ENCODE results near the gene SPRR5.

The SPRR5 gene

GRCh38 chr1:152942161-152942560 is 4.8 kb upstream of the SPRR5 start:
- no peak for FAIRE-seq

DNA sequence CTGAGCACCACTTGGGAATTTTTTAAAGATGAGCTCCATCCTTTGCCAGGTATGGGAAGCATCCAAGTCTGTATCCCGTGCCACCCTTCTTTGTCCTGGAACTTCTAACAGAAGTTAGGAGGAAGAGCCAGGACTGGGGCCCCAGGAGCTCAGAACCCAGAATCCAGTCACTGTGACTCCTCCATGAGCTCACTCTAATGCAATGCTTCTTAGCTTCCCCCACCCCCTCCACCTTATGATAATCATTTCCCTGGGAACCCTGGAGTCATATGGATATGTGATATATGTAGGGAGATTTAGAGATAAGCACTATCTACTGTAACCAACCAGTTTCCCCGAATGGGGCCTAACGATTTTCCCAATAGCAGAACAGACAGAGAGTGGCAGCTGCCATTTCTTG is 758 bp upstream of the SPRR5 start:
- DNase-seq (ENCODE audit: low spot score): no peak
- FAIRE-seq: no peak

More at GRCh38 chr1:152942161-152942560, 4.8 kb upstream of the SPRR5 start:
- no peak for DNase-seq (ENCODE audit: low spot score)

- no peak for FAIRE-seq
- no peak for DNase-seq (ENCODE audit: low spot score)
Measured at GRCh38 chr1:152951711-152952110, 4.7 kb downstream of the SPRR5 start.

- DNase-seq (ENCODE audit: low spot score): no peak
- FAIRE-seq: no peak
Measured at GRCh38 chr1:152953761-152954160, 6.8 kb downstream of the SPRR5 start.

- DNase-seq (ENCODE audit: low spot score) (peak; percentile 54), FAIRE-seq (no peak)
Measured at GRCh38 chr1:152954436-152954835, 7.4 kb downstream of the SPRR5 start.

DNA sequence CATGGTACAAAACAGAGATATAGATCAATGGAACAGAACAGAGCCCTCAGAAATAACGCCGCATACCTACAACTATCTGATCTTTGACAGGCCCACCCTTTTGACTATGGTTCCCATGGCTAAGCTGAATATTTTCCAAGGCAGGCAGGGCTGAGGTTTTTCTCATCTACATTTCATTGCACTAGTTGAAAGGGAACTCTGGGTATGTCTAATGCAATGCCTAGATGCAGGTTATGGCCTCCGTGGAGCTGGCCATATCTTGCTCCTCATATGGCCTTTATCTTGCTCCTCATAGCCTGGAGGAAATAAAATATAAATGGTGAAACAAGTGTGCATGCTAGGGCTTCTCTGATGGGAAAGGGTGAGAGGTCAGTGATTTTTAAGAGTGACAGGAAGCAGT is 10.6 kb downstream of the SPRR5 start:
- FAIRE-seq (no peak), DNase-seq (ENCODE audit: low spot score) (no peak)

GRCh38 chr1:152959273-152959672 is 12.3 kb downstream of the SPRR5 start:
- DNase-seq (ENCODE audit: low spot score): no peak
- FAIRE-seq: no peak

- no peak for FAIRE-seq
- DNase-seq (ENCODE audit: low spot score): no peak
Measured at GRCh38 chr1:152959801-152960451, 12.9 kb downstream of the SPRR5 start.

- no peak for FAIRE-seq
- no peak for DNase-seq (ENCODE audit: low spot score)
Measured at GRCh38 chr1:152960452-152961044, 13.5 kb downstream of the SPRR5 start.

DNA sequence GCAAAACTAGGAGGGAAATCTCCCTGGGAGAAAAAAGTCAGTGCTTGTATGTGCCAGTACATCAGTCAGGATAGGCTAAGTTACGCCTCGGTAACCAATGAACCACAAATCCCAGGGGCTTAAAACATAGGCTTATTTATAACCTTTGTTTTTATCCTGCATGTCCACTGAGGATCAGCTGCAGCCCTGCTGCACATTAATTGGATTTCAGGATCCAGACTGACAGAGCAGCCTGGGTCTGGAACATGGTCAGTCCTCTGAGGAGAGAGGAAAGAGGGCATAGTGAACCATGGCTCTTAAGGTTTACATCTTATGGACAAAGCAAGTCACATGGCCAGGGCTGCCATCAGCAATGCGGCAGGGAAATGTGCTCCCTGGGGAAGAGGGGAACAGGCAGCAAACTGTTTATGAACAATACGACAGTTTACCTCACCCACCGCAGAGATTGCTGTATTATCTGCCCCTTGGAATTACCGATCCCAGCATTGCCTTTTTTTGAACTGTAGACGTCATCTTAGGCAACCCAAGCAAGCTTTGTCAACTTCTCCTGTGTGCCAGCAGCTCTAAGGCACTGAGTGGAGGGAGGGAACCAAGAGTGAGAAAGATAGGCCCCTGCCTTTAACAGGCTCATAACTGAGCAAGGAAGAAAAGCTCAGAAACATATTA is 14.4 kb downstream of the SPRR5 start:
- FAIRE-seq (no peak), DNase-seq (ENCODE audit: low spot score) (no peak)

DNA sequence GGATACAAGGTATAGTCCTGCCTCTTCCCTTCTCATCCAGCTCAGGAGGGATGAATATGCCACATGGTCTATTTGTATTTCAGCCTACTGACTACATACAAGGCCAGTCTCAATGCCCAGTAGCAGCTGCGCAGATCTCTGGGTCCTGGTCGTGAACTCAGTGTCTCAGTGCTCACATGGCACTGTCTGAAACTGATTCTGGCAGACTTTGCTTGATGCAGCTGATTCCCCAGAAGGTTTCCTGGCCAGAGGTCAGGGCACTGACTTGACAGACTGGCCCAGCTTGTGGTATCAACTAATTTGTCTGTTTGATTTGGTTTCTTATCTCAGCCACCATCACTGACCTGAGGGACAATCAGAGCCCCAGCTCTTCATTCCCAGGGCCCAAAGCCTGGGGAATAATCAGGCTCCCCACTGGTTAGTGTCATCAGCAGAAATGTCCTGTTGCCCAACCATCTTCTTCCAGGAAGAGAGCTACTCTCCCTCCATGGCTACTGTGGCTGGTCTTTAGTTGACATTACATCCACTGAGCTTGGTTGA is 15.9 kb downstream of the SPRR5 start:
- no peak for FAIRE-seq
- no peak for DNase-seq (ENCODE audit: low spot score)

DNA sequence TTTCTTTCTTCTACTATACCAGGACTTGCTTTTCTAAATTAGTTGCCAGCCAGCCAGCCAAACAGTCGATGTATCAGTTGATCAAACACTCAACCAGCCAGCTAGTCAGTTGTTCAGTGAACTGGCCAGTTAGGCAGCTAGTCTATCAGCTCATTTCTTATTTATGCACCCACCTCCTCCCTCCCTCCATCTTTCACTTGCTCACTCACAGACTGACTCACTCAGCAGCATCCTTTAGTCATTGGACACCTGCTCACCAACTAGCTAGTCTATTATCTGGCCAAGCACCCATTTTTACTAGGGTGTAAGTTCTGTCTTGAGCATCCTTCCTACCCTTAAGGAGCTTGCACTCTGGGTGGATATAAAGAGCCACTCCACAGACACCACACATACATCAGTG is 17.5 kb downstream of the SPRR5 start:
- DNase-seq (ENCODE audit: low spot score): no peak
- FAIRE-seq: no peak

- FAIRE-seq (no peak), DNase-seq (ENCODE audit: low spot score) (no peak)
Measured at GRCh38 chr1:152965853-152966252, 18.8 kb downstream of the SPRR5 start.

- DNase-seq (ENCODE audit: low spot score): no peak
- FAIRE-seq: no peak
Measured at GRCh38 chr1:152967201-152967600, 20.2 kb downstream of the SPRR5 start.

- DNase-seq (ENCODE audit: low spot score) (no peak), FAIRE-seq (no peak)
Measured at GRCh38 chr1:152968248-152968647, 21.2 kb downstream of the SPRR5 start.

GRCh38 chr1:152969036-152969435 is 22.0 kb downstream of the SPRR5 start:
- DNase-seq (ENCODE audit: low spot score) (no peak), FAIRE-seq (no peak)

DNA sequence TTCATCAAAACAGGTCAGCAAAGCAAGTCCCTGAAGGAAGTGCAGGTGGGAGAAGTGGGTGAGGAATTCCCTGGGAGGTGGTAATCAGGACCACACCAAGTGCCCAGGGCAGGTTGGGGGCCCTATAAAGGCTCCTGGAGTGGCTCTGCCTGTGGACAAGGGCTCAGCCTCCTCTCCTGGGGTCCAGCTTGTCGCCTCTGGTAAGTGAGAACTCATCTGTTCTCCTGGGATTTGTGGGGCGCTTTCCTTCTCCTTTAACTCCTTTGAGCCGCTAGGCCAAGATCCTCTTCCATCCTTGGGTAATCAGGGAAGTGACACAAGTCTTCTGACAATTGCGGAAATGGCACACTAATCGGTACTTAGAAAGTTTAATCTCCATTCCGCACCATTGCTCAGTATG is 23.5 kb downstream of the SPRR5 start, which contains the start of gene SPRR4:
Gene SPRR4 (plus strand): TSS at position 154 of the 400 bp plus-strand sequence. CDS start 1,243 bp downstream, outside the sequence.
- no peak for FAIRE-seq
- DNase-seq (ENCODE audit: low spot score): no peak

- no peak for FAIRE-seq
- no peak for DNase-seq (ENCODE audit: low spot score)
Measured at GRCh38 chr1:152972196-152972886, 25.3 kb downstream of the SPRR5 start.

DNA sequence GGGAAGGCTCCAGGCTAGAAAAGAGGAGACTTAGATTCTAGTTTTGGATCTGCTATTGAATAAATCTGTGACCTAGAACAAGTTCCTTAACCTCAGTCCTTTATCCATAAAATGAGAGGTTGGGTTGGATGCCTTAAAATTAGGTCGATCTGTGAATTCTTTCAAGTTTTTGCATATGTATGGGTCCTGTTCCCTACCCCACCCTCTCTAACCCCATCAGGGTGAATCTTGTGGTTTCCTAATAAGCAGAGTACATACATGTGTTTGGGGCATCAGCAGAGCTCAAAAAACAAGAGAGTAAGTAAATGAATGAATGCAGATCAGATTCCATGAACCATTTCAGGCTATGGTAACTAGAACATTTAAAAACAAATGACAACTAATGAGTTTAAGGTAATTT is 29.7 kb downstream of the SPRR5 start:
- FAIRE-seq (no peak), DNase-seq (ENCODE audit: low spot score) (no peak)

GRCh38 chr1:152977614-152978013 is 30.6 kb downstream of the SPRR5 start:
- DNase-seq (ENCODE audit: low spot score): no peak
- no peak for FAIRE-seq

GRCh38 chr1:152980676-152981075 is 33.7 kb downstream of the SPRR5 start:
- DNase-seq (ENCODE audit: low spot score): no peak
- FAIRE-seq: no peak

All from urothelium cell line (cell line).